Measurements from ENCODE around the gene CDH4. TPM values are rescaled to one million over a fixed set of nuclear protein-coding genes. Genes with fewer than 3 reads are reported as not detected.

The CDH4 gene
- total RNA-seq, 1 donor from 2014 or later, result 3.2 TPM

DNA sequence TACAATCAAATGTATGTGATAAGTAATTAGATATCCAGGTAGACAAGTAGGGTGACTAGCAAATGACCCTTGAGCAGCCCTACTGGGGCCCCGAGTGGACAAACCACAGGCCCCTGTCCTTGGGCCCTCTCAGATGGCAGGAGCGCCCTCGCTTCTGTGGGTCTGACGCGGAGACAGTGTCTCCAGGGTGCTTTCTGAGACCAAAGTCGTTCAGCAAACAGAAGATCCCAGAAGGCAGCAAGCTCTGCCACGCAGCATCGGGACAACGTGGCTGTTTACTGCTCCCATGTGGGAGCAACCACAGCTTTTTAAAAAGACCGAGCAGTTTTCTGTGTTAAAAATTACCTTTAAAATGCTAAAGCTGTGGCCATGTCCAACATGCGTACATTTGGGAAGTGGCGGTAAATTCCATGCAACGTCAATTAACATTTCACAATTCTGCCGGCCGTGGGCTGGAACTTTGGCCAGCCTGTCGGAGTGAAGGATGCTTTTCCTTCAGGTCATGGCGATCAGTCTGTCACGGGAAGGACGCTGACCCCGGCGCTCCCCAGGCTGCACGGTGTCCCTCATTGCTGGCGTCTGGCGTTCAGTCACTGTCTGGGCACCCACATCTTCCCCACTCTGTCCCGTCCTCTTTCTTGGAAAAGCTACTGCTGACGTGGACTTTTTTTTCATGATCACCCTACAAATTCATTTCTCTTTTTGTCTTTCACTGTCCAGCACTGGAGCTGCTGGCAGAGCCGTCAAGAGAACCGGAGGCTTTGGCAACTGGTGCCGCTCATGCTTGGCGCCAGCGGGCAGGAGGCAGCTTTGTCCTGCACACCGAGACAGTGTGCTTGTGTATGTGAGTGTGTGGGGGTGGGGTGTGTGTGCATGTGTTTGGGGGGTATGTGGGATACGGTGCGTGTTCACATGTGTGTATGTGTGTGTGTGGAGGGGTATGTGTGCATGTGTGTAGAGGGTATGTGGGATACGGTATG, 293.1 kb downstream of the CDH4 start:
- Histone ChIP-seq H4K20me1 (ENCODE audit: insufficient read depth, low read length) (no peaks in the 10 kb centered on the region), H3K27ac (ENCODE audit: low read depth, low read length) (no peak overlapping the region), H3K4me1 (ENCODE audit: insufficient read depth, low read length) (no peaks in the 10 kb centered on the region), H3K27me3 (ENCODE audit: insufficient read depth, low read length) (no peaks in the 10 kb centered on the region), H3K9ac (ENCODE audit: low read length) (no peak overlapping the region), H3K4me2 (ENCODE audit: low read length) (no peak overlapping the region), H3K4me3 (ENCODE audit: insufficient read depth, low read depth, low read length) (no peak overlapping the region), H3K36me3 (ENCODE audit: insufficient read depth, low read length) (no peaks in the 10 kb centered on the region), H3K9me3 (ENCODE audit: insufficient read depth, low read depth, low read length) (no peaks in the 10 kb centered on the region), H3K79me2 (ENCODE audit: insufficient read depth, low read length) (no peaks in the 10 kb centered on the region), H2AFZ (ENCODE audit: low read depth, low read length) (no peak overlapping the region)
- peak overlapping the region; percentile 23 for H3K4me3 Mint-ChIP-seq (ENCODE audit: unreplicated experiment)
- DNase-seq (ENCODE audit: low read depth) (no peak), FAIRE-seq (no peak)
- TF ChIP-seq EZH2 (IDR thresholded peaks at IDR 0.05; ENCODE audit: insufficient read depth, low read length), result no peak
- TF ChIP-seq, protein P1, sequence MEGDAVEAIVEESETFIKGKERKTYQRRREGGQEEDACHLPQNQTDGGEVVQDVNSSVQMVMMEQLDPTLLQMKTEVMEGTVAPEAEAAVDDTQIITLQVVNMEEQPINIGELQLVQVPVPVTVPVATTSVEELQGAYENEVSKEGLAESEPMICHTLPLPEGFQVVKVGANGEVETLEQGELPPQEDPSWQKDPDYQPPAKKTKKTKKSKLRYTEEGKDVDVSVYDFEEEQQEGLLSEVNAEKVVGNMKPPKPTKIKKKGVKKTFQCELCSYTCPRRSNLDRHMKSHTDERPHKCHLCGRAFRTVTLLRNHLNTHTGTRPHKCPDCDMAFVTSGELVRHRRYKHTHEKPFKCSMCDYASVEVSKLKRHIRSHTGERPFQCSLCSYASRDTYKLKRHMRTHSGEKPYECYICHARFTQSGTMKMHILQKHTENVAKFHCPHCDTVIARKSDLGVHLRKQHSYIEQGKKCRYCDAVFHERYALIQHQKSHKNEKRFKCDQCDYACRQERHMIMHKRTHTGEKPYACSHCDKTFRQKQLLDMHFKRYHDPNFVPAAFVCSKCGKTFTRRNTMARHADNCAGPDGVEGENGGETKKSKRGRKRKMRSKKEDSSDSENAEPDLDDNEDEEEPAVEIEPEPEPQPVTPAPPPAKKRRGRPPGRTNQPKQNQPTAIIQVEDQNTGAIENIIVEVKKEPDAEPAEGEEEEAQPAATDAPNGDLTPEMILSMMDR (IDR thresholded peaks at IDR 0.05; ENCODE audit: insufficient read depth, low read depth, low read length), result no peak
- peaks cover 50% of the 10 kb centered on the region for H3K27me3 Mint-ChIP-seq (ENCODE audit: low read depth, unreplicated experiment)
- H3K27ac Mint-ChIP-seq (ENCODE audit: unreplicated experiment), result no peak overlapping the region
- H3K36me3 Mint-ChIP-seq (ENCODE audit: low read depth, unreplicated experiment), result no peaks in the 10 kb centered on the region
- H3K9me3 Mint-ChIP-seq (ENCODE audit: unreplicated experiment), result no peaks in the 10 kb centered on the region
- no peaks in the 10 kb centered on the region for H3K4me1 Mint-ChIP-seq (ENCODE audit: low read depth, unreplicated experiment)

DNA sequence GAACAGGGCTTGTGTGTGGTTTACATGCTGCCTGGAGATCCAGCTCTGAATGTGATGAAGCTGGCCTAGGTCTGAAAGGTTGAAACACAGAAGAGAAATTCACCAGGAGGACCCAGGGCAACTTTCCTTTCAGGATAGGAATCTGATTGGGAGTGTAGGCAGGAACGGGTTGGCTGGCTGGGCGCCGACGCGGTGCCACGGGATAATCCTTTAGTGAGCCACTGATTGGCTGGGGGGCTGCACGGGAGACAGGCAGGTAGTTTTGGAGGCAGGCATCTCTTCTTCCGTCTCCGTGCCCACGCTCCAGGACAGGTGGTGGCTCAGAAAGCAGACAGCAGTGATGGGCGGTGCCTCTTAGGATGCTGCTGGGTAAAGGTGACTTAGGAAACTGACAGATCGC, 294.6 kb downstream of the CDH4 start:
- Mint-ChIP-seq H3K4me1 (ENCODE audit: low read depth, unreplicated experiment) (no peaks in the 10 kb centered on the region), H3K27me3 (ENCODE audit: low read depth, unreplicated experiment) (peaks cover 45% of the 10 kb centered on the region), H3K9me3 (ENCODE audit: unreplicated experiment) (no peaks in the 10 kb centered on the region), H3K27ac (ENCODE audit: unreplicated experiment) (no peak overlapping the region), H3K36me3 (ENCODE audit: low read depth, unreplicated experiment) (no peaks in the 10 kb centered on the region), H3K4me3 (ENCODE audit: unreplicated experiment) (no peak overlapping the region)
- H3K4me3 ChIP-seq (ENCODE audit: insufficient read depth, low read depth, low read length), result no peak overlapping the region
- no peaks in the 10 kb centered on the region for H3K36me3 ChIP-seq (ENCODE audit: insufficient read depth, low read length)
- DNase-seq (ENCODE audit: low read depth) (no peak), FAIRE-seq (no peak)
- H2AFZ ChIP-seq (ENCODE audit: low read depth, low read length), result no peak overlapping the region
- H3K27me3 ChIP-seq (ENCODE audit: insufficient read depth, low read length), result no peaks in the 10 kb centered on the region
- H3K79me2 ChIP-seq (ENCODE audit: insufficient read depth, low read length), result no peaks in the 10 kb centered on the region
- no peaks in the 10 kb centered on the region for H4K20me1 ChIP-seq (ENCODE audit: insufficient read depth, low read length)
- no peaks in the 10 kb centered on the region for H3K9me3 ChIP-seq (ENCODE audit: insufficient read depth, low read depth, low read length)
- H3K9ac ChIP-seq (ENCODE audit: low read length), result no peak overlapping the region
- no peak for TF ChIP-seq EZH2 (IDR thresholded peaks at IDR 0.05; ENCODE audit: insufficient read depth, low read length)
- TF ChIP-seq, protein P1 (IDR thresholded peaks at IDR 0.05; ENCODE audit: insufficient read depth, low read depth, low read length), result no peak
- no peaks in the 10 kb centered on the region for H3K4me1 ChIP-seq (ENCODE audit: insufficient read depth, low read length)
- H3K27ac ChIP-seq (ENCODE audit: low read depth, low read length), result no peak overlapping the region
- H3K4me2 ChIP-seq (ENCODE audit: low read length), result no peak overlapping the region

DNA sequence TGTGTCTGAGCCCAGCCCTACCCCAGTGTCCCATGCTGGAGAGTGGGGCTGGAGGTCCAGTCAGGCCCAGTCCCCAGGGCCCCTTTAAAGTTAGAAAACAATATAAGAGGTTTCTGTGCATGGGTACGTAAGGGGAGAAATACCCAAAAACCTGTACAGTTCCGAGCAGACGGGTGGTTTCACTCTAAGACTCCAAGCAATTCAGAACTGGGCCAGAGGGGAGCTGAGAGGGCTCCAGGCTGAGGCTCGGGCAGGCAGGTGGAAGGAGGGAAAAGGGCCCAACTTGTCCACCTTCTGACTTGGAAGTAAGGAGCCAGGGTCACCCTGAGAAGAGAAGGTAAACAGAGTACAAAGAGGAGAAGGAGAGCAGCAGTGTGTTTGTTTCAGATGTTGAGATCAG, 296.0 kb downstream of the CDH4 start:
- no peak for TF ChIP-seq EZH2 (IDR thresholded peaks at IDR 0.05; ENCODE audit: insufficient read depth, low read length)
- TF ChIP-seq, protein P1 (IDR thresholded peaks at IDR 0.05; ENCODE audit: insufficient read depth, low read depth, low read length), result no peak
- Mint-ChIP-seq H3K36me3 (ENCODE audit: low read depth, unreplicated experiment) (no peaks in the 10 kb centered on the region), H3K4me1 (ENCODE audit: low read depth, unreplicated experiment) (no peaks in the 10 kb centered on the region), H3K27ac (ENCODE audit: unreplicated experiment) (no peak overlapping the region), H3K27me3 (ENCODE audit: low read depth, unreplicated experiment) (peaks cover 39% of the 10 kb centered on the region), H3K9me3 (ENCODE audit: unreplicated experiment) (peaks cover 2% of the 10 kb centered on the region), H3K4me3 (ENCODE audit: unreplicated experiment) (no peak overlapping the region)
- Histone ChIP-seq H3K4me3 (ENCODE audit: insufficient read depth, low read depth, low read length) (no peak overlapping the region), H2AFZ (ENCODE audit: low read depth, low read length) (no peak overlapping the region), H3K27me3 (ENCODE audit: insufficient read depth, low read length) (no peaks in the 10 kb centered on the region), H3K36me3 (ENCODE audit: insufficient read depth, low read length) (no peaks in the 10 kb centered on the region), H3K27ac (ENCODE audit: low read depth, low read length) (no peak overlapping the region), H3K9ac (ENCODE audit: low read length) (no peak overlapping the region), H3K4me2 (ENCODE audit: low read length) (no peak overlapping the region), H3K9me3 (ENCODE audit: insufficient read depth, low read depth, low read length) (no peaks in the 10 kb centered on the region), H3K79me2 (ENCODE audit: insufficient read depth, low read length) (no peaks in the 10 kb centered on the region), H3K4me1 (ENCODE audit: insufficient read depth, low read length) (no peaks in the 10 kb centered on the region), H4K20me1 (ENCODE audit: insufficient read depth, low read length) (no peaks in the 10 kb centered on the region)
- DNase-seq (ENCODE audit: low read depth), result no peak
- no peak for FAIRE-seq

Measured in astrocyte (in vitro differentiated cells and primary cell).